SK-N-SH (cell line): ENCODE results near the gene SUSD3. TPM values are rescaled to one million over a fixed set of nuclear protein-coding genes. Genes with fewer than 3 reads are reported as not detected.

Experiments
- CTCF ChIA-PET: fragments of 300-600, 350-600 bp; formaldehyde crosslinking; extraction: SDS; loops from one replicate; lab custom pipeline; 2021; lab: Yijun Ruan, JAX
- POLR2A ChIA-PET: fragments of 350-600 bp; sonication (Branson Sonifier 250); formaldehyde crosslinking; extraction: SDS; loops from one replicate; lab custom pipeline; 2020; ENCODE audit warnings: antibody characterized with exemption, inconsistent platforms; lab: Yijun Ruan, JAX
- DNase-seq: peaks from one replicate; pipeline ENCODE4 v3.0.0; 2012
- H2AFZ ChIP-seq: fragments of 200-600 bp; sonication (generic); 2 replicates; pipeline ENCODE4 v1.8.1; 2016; ENCODE audit warnings: antibody characterized with exemption, mild to moderate bottlenecking, low read depth
- H3F3A ChIP-seq: fragments of 200-600 bp; sonication (generic); replicated peaks from 2 replicates; pipeline ENCODE3; 2016; ENCODE audit warnings: antibody characterized with exemption, mild to moderate bottlenecking; ENCODE audit not compliant: insufficient read depth
- H3K27ac ChIP-seq, 2 experiments: fragments of 200-500 bp in 1 of 2; fragments of 200-600 bp in 1 of 2; sonication (Bioruptor generic) in 1 of 2; sonication (generic), shearing (Covaris generic) in 1 of 2; 2 replicates each; pipeline versions ENCODE4 v1.5.1 to v1.6.1; 2014 to 2016; ENCODE audit warnings: low read depth in 2 of 2, inconsistent platforms in 1 of 2, low read length in 1 of 2, mild to moderate bottlenecking in 1 of 2, mixed read lengths in 1 of 2
- H3K27me3 ChIP-seq: fragments of 200-600 bp; sonication (generic), shearing (Covaris generic); 2 replicates; pipeline ENCODE4 v1.6.1; 2016; ENCODE audit warnings: mixed run types; ENCODE audit not compliant: insufficient read depth
- H3K36me3 ChIP-seq, 2 experiments: fragments of 200-500 bp in 1 of 2; fragments of 200-600 bp in 1 of 2; sonication (Bioruptor generic) in 1 of 2; sonication (generic) in 1 of 2; replicated peaks in 1 of 2; 2 replicates each; pipeline versions ENCODE3 to v1.5.1; 2014 to 2016; ENCODE audit warnings: low read length in 1 of 2, mild to moderate bottlenecking in 1 of 2; ENCODE audit not compliant: insufficient read depth in 2 of 2, control insufficient read depth in 1 of 2
- H3K4me1 ChIP-seq, 2 experiments: fragments of 200-500 bp in 1 of 2; fragments of 200-600 bp in 1 of 2; sonication (Bioruptor generic) in 1 of 2; sonication (generic), shearing (Covaris generic) in 1 of 2; 2 replicates each; pipeline versions ENCODE4 v1.5.1 to v1.6.1; 2014 to 2016; ENCODE audit warnings: low read depth in 1 of 2, low read length in 1 of 2, mixed run types in 1 of 2; ENCODE audit not compliant: insufficient read depth in 2 of 2, control insufficient read depth in 1 of 2
- H3K4me2 ChIP-seq: fragments of 200-600 bp; sonication (generic), shearing (Covaris generic); 2 replicates; pipeline ENCODE4 v1.6.1; 2017; ENCODE audit warnings: mixed run types
- H3K4me3 ChIP-seq, 2 experiments: fragments of 200-500 bp in 1 of 2; fragments of 200-600 bp in 1 of 2; sonication (Bioruptor generic) in 1 of 2; sonication (generic), shearing (Covaris generic) in 1 of 2; 2 replicates each; pipeline versions ENCODE4 v1.5.1 to v1.8.1; 2014 to 2016; ENCODE audit warnings: low read depth in 2 of 2, inconsistent platforms in 1 of 2, low read length in 1 of 2, mild to moderate bottlenecking in 1 of 2, mixed read lengths in 1 of 2, moderate library complexity in 1 of 2
- H3K79me2 ChIP-seq: fragments of 200-600 bp; sonication (generic); 2 replicates; pipeline ENCODE4 v1.8.1; 2017; ENCODE audit warnings: mild to moderate bottlenecking; ENCODE audit not compliant: insufficient read depth
- H3K9ac ChIP-seq: fragments of 200-600 bp; sonication (generic); 2 replicates; pipeline ENCODE4 v1.6.1; 2017; ENCODE audit warnings: mixed run types
- H3K9me2 ChIP-seq: fragments of 200-600 bp; sonication (generic); 2 replicates; pipeline ENCODE4 v1.6.1; 2017; ENCODE audit warnings: mixed run types
- H3K9me3 ChIP-seq: fragments of 200-600 bp; sonication (generic); 2 replicates; pipeline ENCODE4 v1.6.1; 2017; ENCODE audit warnings: mixed run types, mild to moderate bottlenecking, moderate library complexity
- H4K20me1 ChIP-seq: fragments of 200-600 bp; sonication (generic); 2 replicates; pipeline ENCODE4 v1.6.1; 2017; ENCODE audit warnings: mild to moderate bottlenecking, mixed run types; ENCODE audit not compliant: insufficient read depth
- EZH2phosphoT487 ChIP-seq: fragments of 200-600 bp; sonication (generic); IDR thresholded peaks from 2 replicates; pipeline ENCODE4 v1.6.1; 2017; ENCODE audit warnings: low read depth, mixed run types, mild to moderate bottlenecking, antibody characterized with exemption, moderate library complexity, borderline replicate concordance
- FOSL2 ChIP-seq: IDR thresholded peaks from 2 replicates; pipeline ENCODE4 v1.4.0; 2012; ENCODE audit warnings: low read depth, mild to moderate bottlenecking, moderate library complexity, borderline replicate concordance
- GATA2 ChIP-seq: sonication (generic); formaldehyde crosslinking; IDR thresholded peaks from 2 replicates; pipeline ENCODE4 v1.5.0; 2020; ENCODE audit warnings: mild to moderate bottlenecking, missing genetic modification reagents
- JUND ChIP-seq: IDR thresholded peaks from 2 replicates; pipeline ENCODE4 v1.4.0; 2012
- MAX ChIP-seq: IDR thresholded peaks from 2 replicates; pipeline ENCODE4 v1.4.0; 2012; ENCODE audit warnings: low read depth
- NFIC ChIP-seq: IDR thresholded peaks from 2 replicates; pipeline ENCODE4 v1.4.0; 2012; ENCODE audit warnings: borderline replicate concordance
- RXRA ChIP-seq: IDR thresholded peaks from 2 replicates; pipeline ENCODE4 v1.4.0; 2012; ENCODE audit warnings: low read depth, mild to moderate bottlenecking, borderline replicate concordance
- SMC3 ChIP-seq: IDR thresholded peaks from 2 replicates; pipeline ENCODE4 v1.6.1; 2012; ENCODE audit warnings: low read depth, low read length, improper control_type of control experiment
- WGBS: methylation state at CpG from one replicate; pipeline ENCODE4 v1.1.6; 2017; ENCODE audit warnings: low lambda C conversion rate; 5-methylcytosine and 5-hydroxymethylcytosine counted together
- polyA plus RNA-seq, 3 experiments: library from polyadenylated mRNA; depleted of rRNA; stranded (reverse); fragments of >200 nt; gene quantifications; 2 replicates each; pipeline ENCODE4 v1.2.3, GENCODE V29; 2012

Gene SUSD3
- polyA plus RNA-seq, 1 of the 3 experiments (the other 2 are of a cell fraction), result 0.49 TPM

GRCh38 chr9:93132946-93133680 lies 74.6 kb downstream of the SUSD3 start:
- POLR2A ChIA-PET, result interaction anchor here (0.9 kb wide), 1 partner anchor 10 kb away, joined by 3 read pairs; no protein-coding TSS in a partner anchor
- Histone ChIP-seq H3K9ac (peak overlapping the region; percentile 75), H4K20me1 (0 out of 2 replicates have a peak, but pooled peaks cover 7% of the 10 kb centered on the region), H3K27me3 (no peaks in the 10 kb centered on the region), H2AFZ (peak overlapping the region; percentile 89; the same call in 1 of the 2 replicates), H3K4me3 (peak overlapping the region; percentile 83 to 92), H3F3A (peaks cover 4% of the 10 kb centered on the region), H3K9me2 (no peaks in the 10 kb centered on the region), H3K79me2 (peaks cover 23% of the 10 kb centered on the region; the same call in 1 of the 2 replicates), H3K36me3 (peaks cover 0 to 2% of the 10 kb centered on the region in 2 experiments), H3K9me3 (no peaks in the 10 kb centered on the region), H3K27ac (peak overlapping the region; percentile 70 to 82; a peak in 3 of 4 replicates), H3K4me2 (peak overlapping the region; percentile 99), H3K4me1 (peaks cover 8 to 60% of the 10 kb centered on the region in 2 experiments; a peak in 3 of 4 replicates)
- TF ChIP-seq FOSL2 (no peak), RXRA (no peak), JUND (no peak), GATA2 (CRISPR knock-in tag) (no peak), NFIC (no peak), EZH2phosphoT487 (no peak)
- 38% methylated on average over 6 of the region's 21 CpGs for WGBS
- DNase-seq, result no peak
- CTCF ChIA-PET, result interaction anchor here (1.1 to 2.4 kb wide), 5 partner anchors 14 to 433 kb away, joined by 4 to 6 read pairs (median 4); no protein-coding TSS in a partner anchor

GRCh38 chr9:93133681-93134014 lies 75.1 kb downstream of the SUSD3 start:
- H3K36me3 ChIP-seq, result peaks cover 0 to 2% of the 10 kb centered on the region in 2 experiments

More at GRCh38 chr9:93133681-93134014, 75.1 kb downstream of the SUSD3 start:
- 0 out of 2 replicates have a peak, but pooled peaks cover 7% of the 10 kb centered on the region for H4K20me1 ChIP-seq
- no peaks in the 10 kb centered on the region for H3K9me3 ChIP-seq
- H3K4me2 ChIP-seq, result peak overlapping the region; percentile 99
- peak; percentile 85 for DNase-seq
- H3K9ac ChIP-seq, result peak overlapping the region; percentile 75
- ChIA-PET POLR2A (interaction anchor here (0.9 kb wide), 1 partner anchor 10 kb away, joined by 3 read pairs; no protein-coding TSS in a partner anchor), CTCF (interaction anchor here (1.1 to 2.4 kb wide), 4 partner anchors 14 to 433 kb away, joined by 4 to 5 read pairs (median 4); no protein-coding TSS in a partner anchor)
- TF ChIP-seq SMC3, result no peak
- peak; percentile 55; the same call in 1 of the 2 replicates for TF ChIP-seq MAX
- peaks cover 4% of the 10 kb centered on the region for H3F3A ChIP-seq
- 0% methylated on average over 9 of the region's 34 CpGs for WGBS
- H3K27me3 ChIP-seq, result no peaks in the 10 kb centered on the region
- peak overlapping the region; percentile 89; the same call in 1 of the 2 replicates for H2AFZ ChIP-seq
- peak overlapping the region; percentile 83 to 92 for H3K4me3 ChIP-seq
- peaks cover 23% of the 10 kb centered on the region; the same call in 1 of the 2 replicates for H3K79me2 ChIP-seq
- H3K9me2 ChIP-seq, result no peaks in the 10 kb centered on the region
- H3K4me1 ChIP-seq, result peaks cover 8 to 56% of the 10 kb centered on the region in 2 experiments; a peak in 3 of 4 replicates
- H3K27ac ChIP-seq, result peak overlapping the region; percentile 70 to 82
